Measurements from ENCODE around the gene MED8.

Gene MED8

GRCh38 chr1:43392702-43393101, 3.1 kb upstream of the MED8 start:
- DNase-seq = no peak
- no peaks in the 10 kb centered on the region for H3F3A ChIP-seq (ENCODE audit: insufficient read depth, low read length)
- H4K20me1 ChIP-seq (ENCODE audit: insufficient read depth, low read length) = no peaks in the 10 kb centered on the region
- TF ChIP-seq EZH2phosphoT487 (IDR thresholded peaks at IDR 0.05; ENCODE audit: low read length) (no peak), EZH2 (optimal IDR thresholded peaks at IDR 0.05; ENCODE audit: low read depth, low read length) (no peak)
- TF ChIP-seq, protein P1, sequence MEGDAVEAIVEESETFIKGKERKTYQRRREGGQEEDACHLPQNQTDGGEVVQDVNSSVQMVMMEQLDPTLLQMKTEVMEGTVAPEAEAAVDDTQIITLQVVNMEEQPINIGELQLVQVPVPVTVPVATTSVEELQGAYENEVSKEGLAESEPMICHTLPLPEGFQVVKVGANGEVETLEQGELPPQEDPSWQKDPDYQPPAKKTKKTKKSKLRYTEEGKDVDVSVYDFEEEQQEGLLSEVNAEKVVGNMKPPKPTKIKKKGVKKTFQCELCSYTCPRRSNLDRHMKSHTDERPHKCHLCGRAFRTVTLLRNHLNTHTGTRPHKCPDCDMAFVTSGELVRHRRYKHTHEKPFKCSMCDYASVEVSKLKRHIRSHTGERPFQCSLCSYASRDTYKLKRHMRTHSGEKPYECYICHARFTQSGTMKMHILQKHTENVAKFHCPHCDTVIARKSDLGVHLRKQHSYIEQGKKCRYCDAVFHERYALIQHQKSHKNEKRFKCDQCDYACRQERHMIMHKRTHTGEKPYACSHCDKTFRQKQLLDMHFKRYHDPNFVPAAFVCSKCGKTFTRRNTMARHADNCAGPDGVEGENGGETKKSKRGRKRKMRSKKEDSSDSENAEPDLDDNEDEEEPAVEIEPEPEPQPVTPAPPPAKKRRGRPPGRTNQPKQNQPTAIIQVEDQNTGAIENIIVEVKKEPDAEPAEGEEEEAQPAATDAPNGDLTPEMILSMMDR (IDR thresholded peaks at IDR 0.05; ENCODE audit: low read length) = no peak
- no peak overlapping the region for H3K4me3 ChIP-seq (ENCODE audit: low read length)
- no peak overlapping the region for H2AFZ ChIP-seq (ENCODE audit: low read length)
- H3K9me3 ChIP-seq (replicated peaks; ENCODE audit: insufficient read depth, low read length) = no peaks in the 10 kb centered on the region
- H3K27me3 ChIP-seq (replicated peaks; ENCODE audit: insufficient read depth, low read length) = no peaks in the 10 kb centered on the region
- no peaks in the 10 kb centered on the region for H3K9me2 ChIP-seq (replicated peaks; ENCODE audit: insufficient read depth, low read length)
- H3K79me2 ChIP-seq (ENCODE audit: low read length) = peaks cover 55% of the 10 kb centered on the region
- H3K4me2 ChIP-seq (ENCODE audit: low read depth, low read length) = no peak overlapping the region
- no peak overlapping the region for H3K9ac ChIP-seq (ENCODE audit: low read length)
- H3K4me1 ChIP-seq (ENCODE audit: low read length) = peaks cover 12% of the 10 kb centered on the region; the same call in 1 of the 2 replicates
- H3K36me3 ChIP-seq (replicated peaks; ENCODE audit: insufficient read depth, low read length) = no peaks in the 10 kb centered on the region; the same call in 1 of the 2 replicates
- H3K27ac ChIP-seq (ENCODE audit: low read length) = no peak overlapping the region

GRCh38 chr1:43388613-43389012, 987 bp downstream of the MED8 start:
- peaks cover 63% of the 10 kb centered on the region for H3K79me2 ChIP-seq (ENCODE audit: low read length)

DNA sequence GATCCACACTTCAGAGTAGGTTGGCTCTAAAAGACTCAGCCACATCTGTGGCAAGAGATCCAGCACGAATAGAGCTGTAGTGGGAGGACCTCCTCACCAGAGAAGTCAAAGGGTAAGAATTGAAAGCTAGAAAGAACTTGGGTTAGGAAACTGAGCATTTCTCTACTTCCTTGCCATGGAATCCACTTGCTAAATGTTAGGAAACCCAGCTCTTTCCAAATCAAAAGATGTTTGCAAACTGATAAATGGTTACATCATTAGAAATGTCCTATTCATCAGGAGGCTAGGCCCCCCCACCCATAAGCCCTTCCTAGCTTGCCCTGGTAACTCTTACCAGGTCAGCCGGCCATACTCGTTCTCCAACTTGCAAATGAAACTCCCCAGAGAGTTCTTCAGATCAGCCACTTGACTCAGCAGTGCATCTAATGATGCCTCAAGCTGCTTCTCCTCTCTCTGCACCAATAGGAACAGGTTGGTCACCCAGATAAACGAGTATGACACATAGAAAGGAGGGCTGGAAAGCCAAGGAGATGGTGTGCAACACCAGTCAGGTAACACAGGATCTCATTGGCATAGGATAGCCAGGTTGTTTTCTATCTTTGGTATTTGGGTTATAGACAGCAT, 1.5 kb downstream of the MED8 start:
- H3K79me2 ChIP-seq (ENCODE audit: low read length) = peaks cover 61% of the 10 kb centered on the region
- H3F3A ChIP-seq (ENCODE audit: insufficient read depth, low read length) = no peaks in the 10 kb centered on the region
- no peak for DNase-seq
- no peaks in the 10 kb centered on the region for H3K9me2 ChIP-seq (replicated peaks; ENCODE audit: insufficient read depth, low read length)
- H3K27ac ChIP-seq (ENCODE audit: low read length) = no peak overlapping the region
- no peaks in the 10 kb centered on the region for H4K20me1 ChIP-seq (ENCODE audit: insufficient read depth, low read length)
- TF ChIP-seq, protein P1 (IDR thresholded peaks at IDR 0.05; ENCODE audit: low read length) = no peak
- TF ChIP-seq EZH2phosphoT487 (IDR thresholded peaks at IDR 0.05; ENCODE audit: low read length) (no peak), EZH2 (optimal IDR thresholded peaks at IDR 0.05; ENCODE audit: low read depth, low read length) (no peak)
- no peaks in the 10 kb centered on the region for H3K9me3 ChIP-seq (replicated peaks; ENCODE audit: insufficient read depth, low read length)
- H3K4me2 ChIP-seq (ENCODE audit: low read depth, low read length) = peak overlapping the region; percentile 97
- H3K36me3 ChIP-seq (replicated peaks; ENCODE audit: insufficient read depth, low read length) = peaks cover 17% of the 10 kb centered on the region; the same call in 1 of the 2 replicates
- no peak overlapping the region for H2AFZ ChIP-seq (ENCODE audit: low read length)
- peak overlapping the region; percentile 78; the same call in 1 of the 2 replicates for H3K4me3 ChIP-seq (ENCODE audit: low read length)
- peaks cover 12% of the 10 kb centered on the region; the same call in 1 of the 2 replicates for H3K4me1 ChIP-seq (ENCODE audit: low read length)
- no peak overlapping the region for H3K9ac ChIP-seq (ENCODE audit: low read length)
- H3K27me3 ChIP-seq (replicated peaks; ENCODE audit: insufficient read depth, low read length) = no peaks in the 10 kb centered on the region

More at GRCh38 chr1:43388613-43389012, 987 bp downstream of the MED8 start:
- TF ChIP-seq EZH2phosphoT487 (IDR thresholded peaks at IDR 0.05; ENCODE audit: low read length) (no peak), EZH2 (optimal IDR thresholded peaks at IDR 0.05; ENCODE audit: low read depth, low read length) (no peak)
- TF ChIP-seq, protein P1 (IDR thresholded peaks at IDR 0.05; ENCODE audit: low read length) = no peak
- H2AFZ ChIP-seq (ENCODE audit: low read length) = no peak overlapping the region
- H3K4me1 ChIP-seq (ENCODE audit: low read length) = peaks cover 12% of the 10 kb centered on the region; the same call in 1 of the 2 replicates
- no peaks in the 10 kb centered on the region for H4K20me1 ChIP-seq (ENCODE audit: insufficient read depth, low read length)
- peak overlapping the region; percentile 82 for H3K9ac ChIP-seq (ENCODE audit: low read length)
- 0 out of 2 replicates have a peak overlapping the region, but pooled peaks have one; percentile 59 for H3K27ac ChIP-seq (ENCODE audit: low read length)
- peaks cover 12% of the 10 kb centered on the region; the same call in 1 of the 2 replicates for H3K36me3 ChIP-seq (replicated peaks; ENCODE audit: insufficient read depth, low read length)
- H3K4me3 ChIP-seq (ENCODE audit: low read length) = peak overlapping the region; percentile 78
- H3K4me2 ChIP-seq (ENCODE audit: low read depth, low read length) = peak overlapping the region; percentile 97
- no peaks in the 10 kb centered on the region for H3K9me2 ChIP-seq (replicated peaks; ENCODE audit: insufficient read depth, low read length)
- H3K27me3 ChIP-seq (replicated peaks; ENCODE audit: insufficient read depth, low read length) = no peaks in the 10 kb centered on the region
- no peaks in the 10 kb centered on the region for H3F3A ChIP-seq (ENCODE audit: insufficient read depth, low read length)
- no peak for DNase-seq
- H3K9me3 ChIP-seq (replicated peaks; ENCODE audit: insufficient read depth, low read length) = no peaks in the 10 kb centered on the region
